ENCODE measurements around the gene S100Z. TPM values are rescaled to one million over a fixed set of nuclear protein-coding genes. Genes with fewer than 3 reads are reported as not detected.
"Not testable (repeated sequence)": the region's sequence is repeated elsewhere in the genome, so short reads cannot be mapped to it uniquely, and the experiment has no call there.

S100Z gene
- total RNA-seq, 1 donor from 2014 or later, result 0.40 TPM

DNA sequence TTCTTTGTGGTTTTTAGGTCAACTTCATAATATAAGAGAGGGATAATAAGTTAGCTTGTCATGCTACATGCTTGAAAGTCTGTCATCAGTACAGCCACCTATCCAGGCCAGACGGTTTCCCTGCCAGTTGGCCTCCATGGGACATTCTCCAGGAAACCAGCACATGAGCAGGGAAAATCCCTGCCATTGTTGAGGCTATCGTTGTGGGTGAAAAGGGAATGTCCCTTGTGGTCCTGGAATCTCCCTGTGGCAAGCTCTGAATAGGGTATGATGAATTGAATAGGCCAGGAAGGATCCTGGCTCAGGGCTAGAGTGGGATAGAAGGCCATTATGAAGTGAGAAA, 18.7 kb upstream of the S100Z start:
- no peak for ATAC-seq

DNA sequence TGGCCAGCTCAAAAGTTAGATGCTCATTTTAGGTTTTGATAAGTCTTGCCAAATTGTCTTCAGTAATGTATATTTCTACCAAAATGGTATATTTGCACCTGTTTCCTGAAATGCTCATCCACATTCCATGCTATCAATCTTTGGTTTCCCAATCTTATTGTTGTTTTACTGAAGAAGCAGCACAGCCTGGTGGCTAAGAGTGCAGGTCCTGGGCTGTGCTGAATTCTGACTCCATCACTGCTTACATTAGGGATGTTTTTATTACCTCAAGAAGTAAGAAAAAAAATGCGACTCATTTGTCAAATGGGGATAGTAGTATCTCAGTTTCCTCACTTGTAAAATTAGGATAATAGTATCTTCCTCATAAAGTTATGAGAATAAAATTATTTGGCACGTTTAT, 13.6 kb upstream of the S100Z start:
- ATAC-seq, result no peak

DNA sequence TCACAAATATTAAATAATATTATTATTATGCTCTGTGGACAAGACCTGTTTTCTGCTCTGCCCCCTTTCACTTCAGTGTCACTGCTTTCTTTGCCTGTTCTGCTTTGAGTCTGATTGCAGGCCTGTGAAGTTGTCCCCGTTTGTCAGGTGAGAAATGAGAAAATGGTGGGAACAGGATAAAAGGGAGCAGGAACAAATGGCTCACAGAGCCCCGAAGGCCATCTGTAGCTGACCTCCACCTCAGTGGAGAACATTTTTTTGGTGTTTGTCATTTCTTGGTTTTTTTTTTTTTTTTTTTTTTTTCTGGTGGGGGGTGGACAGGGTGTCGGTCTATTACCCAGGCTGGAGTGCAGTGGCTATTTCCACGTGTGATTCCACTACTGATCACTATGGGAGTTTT, 13.2 kb upstream of the S100Z start:
- no peak for ATAC-seq

DNA sequence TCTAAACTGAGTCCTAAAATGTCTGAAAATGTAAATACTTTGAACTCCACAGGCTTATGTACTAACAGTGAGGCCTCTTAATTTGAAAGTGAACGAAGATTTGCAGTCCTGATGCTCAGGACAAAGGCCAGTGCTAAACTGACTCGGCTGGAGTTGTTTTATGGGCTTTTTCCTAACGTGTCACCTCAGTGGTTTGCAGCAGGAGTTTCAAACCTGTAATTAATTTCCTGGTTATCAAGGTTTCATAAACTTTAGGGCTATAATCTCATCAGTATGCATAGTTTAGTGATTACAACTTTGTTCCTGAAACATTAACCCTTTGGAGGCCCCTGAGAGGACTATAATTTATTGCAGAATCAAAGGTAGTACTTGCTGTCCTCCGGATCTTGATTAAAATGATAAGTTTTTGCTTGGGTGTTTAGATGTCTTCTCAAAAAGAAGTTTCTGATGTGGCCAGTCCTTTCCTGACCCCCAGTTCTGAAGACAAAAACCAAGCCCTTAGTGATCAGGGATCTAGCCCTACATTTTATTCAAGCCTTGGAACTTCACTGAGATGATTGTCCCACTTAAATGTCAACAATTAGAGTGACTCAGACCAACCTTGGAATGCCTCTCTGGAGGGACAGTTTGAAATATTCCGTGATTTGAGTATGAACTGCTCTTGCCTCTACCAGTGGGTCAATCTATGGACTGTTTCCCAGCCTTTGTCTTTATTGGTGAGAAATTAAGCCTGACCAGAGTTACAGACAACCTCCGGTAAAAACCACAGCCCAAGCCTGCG, 11.1 kb upstream of the S100Z start:
- no peak for ATAC-seq

DNA sequence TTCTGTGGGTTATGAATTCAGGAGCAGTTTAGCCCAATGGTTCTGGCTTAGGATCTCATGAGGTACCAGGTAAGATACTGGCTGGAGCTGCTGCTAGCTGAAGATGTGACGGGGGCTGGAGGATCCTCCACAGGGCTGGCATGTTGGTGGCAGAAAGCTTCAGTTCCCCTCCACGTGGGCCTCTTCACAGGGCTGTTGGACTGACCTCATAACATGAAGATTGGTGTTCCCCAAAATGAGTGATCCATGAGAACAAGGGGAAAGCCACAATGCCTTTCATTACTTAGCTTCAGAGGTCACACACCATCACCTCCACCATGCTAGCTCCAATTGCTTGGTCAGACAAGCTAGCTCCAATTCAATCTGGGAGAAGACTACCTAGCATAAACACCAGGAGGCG, 8.5 kb upstream of the S100Z start:
- ATAC-seq, result no peak

DNA sequence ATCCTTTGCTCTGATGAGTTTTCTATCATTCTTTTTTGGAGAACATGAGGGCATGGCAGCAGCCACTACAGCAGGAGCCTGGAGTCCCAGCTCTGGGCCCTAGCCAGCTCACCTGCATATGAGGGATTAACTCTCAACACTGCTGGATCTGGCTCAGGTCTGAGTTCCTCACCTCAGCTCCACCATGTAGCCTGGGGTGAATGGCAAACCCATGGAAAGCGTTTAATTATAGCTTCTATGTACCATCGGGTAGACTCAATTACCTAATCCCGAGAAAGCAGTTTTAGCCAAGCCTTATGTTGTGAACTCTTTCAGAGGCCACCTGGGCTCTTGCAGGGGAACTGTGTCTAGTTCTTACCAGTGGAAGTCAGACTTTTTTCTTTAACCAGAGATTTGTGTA, 3.9 kb upstream of the S100Z start:
- peak; percentile 87 for ATAC-seq

DNA sequence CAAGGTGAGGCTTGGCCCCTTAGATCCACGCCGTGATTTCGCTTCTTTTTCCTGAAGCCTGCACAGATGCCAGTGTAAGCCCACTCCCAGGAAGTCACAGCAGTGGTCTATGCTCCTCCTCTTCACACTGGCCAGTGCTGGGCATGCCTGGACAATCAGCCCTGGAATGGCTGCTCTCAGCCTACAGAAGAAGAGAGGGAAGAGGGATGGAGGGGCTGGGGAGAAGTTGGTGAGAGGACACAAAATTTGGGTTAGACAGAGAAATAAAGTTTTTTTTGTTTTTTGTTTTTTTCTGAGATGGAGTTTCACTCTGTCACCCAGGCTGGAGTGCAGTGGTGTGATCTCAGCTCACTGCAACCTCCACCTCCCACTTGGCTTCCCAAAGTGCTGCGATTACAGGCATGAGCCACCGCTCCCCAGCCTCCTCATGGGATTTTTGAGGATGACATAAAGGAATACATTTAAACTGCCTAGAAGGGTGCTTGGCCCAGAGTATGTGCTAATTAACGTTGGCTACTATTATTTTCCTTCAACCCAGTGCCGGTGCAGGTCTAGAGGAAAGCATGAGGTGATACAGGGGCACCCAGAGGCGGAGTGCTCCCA, 830 bp downstream of the S100Z start:
- ATAC-seq, result no peak

DNA sequence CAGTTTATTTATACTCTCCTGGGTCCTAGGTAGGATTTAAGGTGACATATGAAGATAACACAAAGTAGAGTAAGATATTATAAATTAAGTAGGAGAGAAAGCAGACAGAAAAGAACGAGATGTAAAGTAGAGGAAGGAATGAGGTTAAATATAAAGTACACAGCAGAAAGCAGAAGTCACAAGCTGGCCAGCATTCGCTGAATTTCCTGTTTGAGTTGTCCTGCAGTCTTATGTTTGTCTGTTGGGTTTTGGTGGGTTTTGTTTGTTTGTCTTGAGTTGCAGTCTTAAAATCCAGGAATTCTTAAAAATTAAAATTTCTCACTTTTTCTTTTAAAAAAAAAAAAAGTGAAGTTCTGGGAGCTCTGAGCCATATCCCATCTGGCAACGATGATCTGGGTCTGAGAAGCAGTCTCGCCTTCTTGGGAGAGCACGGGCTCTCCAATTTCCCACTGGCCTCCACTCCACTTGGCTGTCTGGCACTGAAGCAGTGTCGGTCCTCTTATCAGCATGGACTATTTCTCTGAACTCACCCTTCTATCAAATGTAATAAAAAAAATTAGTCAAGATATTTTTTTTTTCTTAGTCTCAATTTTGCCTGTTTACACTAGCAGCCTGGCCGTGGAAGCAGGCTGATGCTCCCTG, 2.0 kb downstream of the S100Z start:
- ATAC-seq, result no peak

DNA sequence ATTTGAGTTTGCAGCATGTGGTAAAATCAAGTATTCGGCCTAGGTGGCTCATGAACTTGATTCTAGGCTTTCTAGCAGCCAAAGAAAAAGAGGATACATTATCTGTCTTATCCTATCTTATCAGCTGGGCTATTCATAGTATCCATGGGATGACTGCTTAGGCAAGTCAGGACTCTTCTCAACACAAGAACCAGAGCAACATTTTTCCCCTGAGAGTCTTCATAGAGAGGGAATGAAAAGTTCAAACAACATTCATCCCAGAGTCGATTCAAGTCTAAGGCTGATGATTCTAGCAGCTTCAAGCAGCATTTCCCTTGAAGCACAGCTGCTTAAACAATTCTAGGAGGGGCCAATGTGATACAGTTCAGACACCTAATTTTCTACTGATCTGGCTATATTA, 3.0 kb downstream of the S100Z start:
- ATAC-seq, result no peak

DNA sequence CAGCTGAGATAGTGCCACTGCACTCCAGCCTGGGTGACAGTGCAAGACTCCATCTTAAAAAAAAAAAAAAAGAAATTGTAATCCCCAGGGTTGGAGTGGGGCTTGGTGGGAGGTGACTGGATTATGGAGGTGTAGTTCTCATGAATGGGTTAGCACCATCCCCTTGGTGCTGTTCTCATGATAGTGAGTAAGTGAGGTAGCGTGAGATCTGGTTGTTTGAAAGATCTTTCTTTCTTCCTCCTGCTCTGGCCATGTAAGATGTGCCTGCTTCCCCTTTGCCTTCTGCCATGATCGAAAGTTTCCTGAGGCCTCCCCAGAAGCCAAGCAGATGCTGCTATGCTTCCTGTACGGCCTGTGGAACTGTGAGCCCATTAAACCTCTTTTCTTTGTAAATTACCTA, 3.9 kb downstream of the S100Z start:
- ATAC-seq, result not testable (repeated sequence)

DNA sequence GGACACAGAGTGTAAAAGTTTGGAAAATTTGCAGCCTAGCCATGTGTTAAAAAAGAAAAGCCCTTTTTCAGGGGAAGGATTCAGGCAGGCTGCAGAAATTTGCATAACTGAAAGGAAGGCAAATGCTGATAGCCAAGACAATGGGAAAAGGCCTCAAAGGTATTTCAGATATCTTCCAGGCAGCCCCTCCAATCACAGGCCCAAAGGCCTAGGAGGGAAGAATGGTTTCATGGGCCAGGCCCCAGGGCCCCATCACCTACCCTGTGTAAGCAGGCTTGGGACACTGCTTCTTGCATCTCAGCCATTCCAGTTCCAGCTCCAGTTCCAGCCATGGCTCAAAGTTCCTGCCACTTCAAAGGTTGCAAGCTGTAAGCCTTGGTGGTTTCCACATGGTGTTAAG, 4.8 kb downstream of the S100Z start:
- ATAC-seq, result no peak

DNA sequence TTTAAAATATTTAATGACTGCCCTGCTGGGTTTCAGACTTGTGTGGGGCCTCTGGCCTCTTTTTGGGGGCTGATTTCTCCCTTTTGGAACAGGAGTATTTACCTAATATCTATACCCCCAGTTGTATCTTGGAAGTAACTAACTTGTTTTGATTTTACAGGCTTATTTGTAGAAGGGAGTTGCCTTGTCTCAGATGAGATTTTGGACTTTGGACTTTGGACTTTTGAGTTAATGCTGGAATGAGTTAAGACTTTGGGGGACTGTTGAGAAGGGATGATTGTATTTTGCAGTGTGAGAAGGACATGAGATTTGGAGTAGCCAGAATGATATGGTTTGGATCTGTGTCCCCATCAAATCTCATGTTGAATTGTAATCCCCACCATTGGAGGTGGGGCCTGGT, 5.7 kb downstream of the S100Z start:
- not testable (repeated sequence) for ATAC-seq

DNA sequence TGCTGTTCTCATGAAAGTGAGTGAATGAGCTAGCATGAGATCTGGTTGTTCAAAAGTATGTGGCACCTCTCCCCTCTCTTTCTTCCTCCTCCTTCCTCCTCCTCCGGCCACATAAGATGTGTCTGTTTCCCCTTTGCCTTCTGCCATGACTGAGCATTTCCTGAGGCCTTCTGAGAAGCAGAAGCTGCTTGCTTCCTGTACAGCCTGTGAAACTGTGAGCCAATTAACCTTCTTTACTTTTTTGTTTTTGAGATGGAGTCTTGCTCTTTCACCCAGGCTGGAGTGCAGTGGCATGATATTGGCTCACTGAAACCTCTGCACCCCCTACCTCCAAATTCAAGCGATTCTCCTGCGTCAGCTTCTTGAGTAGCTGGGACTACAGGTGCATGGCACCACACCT, 6.1 kb downstream of the S100Z start:
- no peak for ATAC-seq

DNA sequence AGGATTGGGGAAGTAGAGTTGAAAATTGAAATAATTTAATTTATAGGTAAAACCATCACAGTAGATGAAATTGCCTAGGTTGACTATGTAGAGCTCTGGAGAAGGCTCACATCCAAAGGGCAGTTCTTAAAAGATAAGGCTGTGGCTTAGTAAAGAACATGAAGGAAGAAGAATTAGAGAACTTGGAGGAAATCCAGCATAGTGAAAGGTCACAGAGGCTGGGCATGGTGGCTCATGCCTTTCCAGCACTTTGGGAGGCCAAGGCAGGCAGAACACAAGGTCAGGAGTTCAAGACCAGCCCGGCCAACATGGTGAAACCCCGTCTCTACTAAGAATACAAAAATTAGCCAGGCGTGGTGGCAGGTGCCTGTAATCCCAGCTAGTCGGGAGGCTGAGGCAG, 7.0 kb downstream of the S100Z start:
- not testable (repeated sequence) for ATAC-seq

DNA sequence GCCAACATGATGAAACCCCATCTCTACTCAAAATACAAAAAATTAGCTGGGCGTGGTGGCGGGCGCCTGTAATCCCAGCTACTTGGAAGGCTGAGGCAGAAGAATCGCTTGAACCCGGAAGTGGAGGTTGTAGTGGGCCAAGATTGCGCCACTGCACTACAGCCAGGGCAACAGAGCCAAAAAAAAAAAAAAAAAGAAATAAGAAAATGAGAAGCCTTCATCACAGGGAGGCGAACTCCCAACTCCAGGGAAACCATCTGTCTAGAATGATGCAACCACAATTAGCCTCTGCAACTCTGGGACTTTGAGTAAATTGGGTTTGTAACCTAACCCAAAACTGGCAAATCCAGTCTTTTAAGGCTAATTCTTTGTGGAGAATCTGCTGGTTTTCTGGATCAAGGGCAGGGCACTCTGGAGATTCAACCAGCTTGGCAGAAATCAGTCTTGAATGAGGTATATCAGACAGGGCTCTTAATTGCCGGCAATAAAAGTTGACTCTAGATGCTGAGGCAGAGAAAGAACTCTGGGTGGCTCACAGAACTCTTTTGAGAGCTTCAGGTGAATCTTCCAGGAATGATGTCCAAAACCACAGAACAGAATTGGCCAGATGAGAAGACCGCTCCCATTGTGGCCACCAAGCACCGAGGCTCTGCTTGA, 9.9 kb downstream of the S100Z start:
- no peak for ATAC-seq

DNA sequence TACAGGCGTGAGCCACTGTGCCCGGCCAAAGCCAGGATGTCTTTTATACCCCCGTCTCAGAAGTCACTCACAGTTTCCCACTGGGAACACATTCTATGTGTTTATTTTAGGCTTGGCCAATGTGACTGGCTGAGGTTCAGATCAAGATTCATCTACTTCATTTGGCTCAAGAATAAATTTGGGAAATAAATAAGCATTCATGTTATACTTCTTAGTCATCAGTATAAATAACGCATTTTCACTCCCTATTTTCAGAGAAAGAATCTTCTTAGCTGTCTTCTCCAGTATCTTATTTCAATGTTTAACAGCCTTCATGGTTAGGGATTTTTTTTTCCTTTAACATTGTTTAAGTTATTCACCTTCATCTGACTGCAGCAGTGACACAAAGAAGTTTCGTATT, 11.8 kb downstream of the S100Z start:
- no peak for ATAC-seq

DNA sequence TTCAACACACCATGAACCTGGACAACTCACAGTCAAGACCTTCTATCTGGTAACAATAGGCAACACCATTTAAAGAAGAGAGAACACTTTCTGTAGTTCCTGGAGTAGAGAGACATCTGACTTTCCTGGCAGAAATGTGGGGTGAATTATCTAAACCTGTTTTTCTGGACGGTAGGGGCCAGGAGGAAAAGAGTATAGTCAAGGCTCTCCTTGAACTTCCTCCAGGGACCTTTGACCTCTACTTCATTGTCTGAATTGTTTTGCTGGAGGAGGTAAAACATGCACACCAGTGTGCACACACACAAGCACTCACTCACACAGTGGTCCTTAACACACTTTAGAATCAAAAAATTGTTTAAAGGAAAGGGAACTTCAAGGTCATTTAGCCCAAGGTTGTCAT, 13.2 kb downstream of the S100Z start:
- peak; percentile 77 for ATAC-seq

DNA sequence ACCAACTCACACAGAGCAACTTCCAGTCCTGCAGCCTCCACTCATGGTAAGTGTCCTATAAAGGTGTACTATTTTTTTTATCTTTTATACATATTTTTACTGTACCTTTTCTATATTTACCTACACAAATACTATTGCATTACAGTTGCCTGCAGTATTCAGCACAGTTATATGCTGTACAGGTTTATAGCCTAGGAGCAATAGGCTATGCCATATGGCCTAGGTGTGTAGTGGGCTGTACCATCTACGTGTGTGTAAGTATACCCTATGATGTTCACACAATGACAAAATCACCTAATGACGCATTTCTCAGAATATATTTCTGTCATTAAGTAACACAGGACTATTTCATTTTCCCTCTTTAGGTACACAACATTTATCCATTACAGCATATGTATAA, 16.7 kb downstream of the S100Z start:
- ATAC-seq, result no peak

DNA sequence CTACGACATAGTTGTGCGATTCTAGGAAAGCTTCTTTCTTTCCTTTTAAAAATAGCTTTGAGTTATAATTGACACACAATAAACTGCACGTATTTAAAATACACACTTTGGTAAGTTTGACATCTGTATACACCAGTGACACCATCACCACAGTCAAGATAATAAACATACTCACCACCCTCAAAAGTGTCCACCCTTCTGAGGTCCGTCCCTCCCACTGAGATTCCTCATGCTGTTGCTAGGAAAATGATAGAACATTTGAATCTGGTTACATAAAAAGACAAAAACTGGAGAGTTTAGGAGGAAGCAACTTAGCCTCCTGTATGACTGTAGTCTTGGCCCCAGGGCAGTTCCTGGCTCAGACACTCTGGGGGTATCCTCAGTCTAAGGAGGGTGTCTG, 17.2 kb downstream of the S100Z start:
- ATAC-seq, result no peak

DNA sequence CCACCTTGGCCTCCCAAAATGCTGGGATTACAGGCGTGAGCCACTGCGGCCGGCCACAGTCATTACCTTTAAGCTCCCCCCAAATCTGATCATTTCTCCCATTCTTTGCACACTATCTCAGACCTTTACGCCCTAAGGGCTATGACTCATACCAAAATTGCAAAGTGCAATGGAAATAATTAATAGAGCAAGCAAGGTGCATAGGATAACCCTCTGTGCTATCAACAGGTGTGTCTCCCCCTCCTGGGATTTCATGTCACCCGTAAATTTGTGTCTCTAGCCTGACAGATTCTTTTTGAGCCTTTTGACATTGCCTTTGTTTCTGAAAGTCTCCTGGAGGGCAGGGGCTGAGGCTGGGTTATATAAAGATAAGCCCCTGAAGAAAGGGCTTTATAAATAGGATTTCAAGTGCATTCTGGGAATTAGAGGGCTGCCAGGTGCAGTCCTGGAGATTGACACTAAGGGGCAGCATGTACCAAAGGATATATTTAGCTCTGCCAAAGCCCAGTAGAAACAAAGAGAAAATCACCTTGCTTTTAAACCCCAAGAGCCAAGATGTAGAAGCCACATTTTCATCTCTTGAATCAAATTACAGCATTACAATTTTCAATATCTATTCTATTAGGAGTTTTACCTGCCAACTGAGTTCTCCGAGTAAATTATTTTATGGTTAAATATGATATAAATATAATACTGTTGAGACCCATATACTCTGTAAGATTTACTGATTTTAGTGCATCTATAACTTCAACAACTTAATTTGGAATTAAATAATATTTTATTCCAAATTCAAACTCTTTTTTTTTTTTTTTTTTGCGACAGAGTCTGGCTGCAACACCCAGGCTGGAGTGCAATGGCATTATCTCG, 18.2 kb downstream of the S100Z start:
- ATAC-seq, result peak; percentile 84

DNA sequence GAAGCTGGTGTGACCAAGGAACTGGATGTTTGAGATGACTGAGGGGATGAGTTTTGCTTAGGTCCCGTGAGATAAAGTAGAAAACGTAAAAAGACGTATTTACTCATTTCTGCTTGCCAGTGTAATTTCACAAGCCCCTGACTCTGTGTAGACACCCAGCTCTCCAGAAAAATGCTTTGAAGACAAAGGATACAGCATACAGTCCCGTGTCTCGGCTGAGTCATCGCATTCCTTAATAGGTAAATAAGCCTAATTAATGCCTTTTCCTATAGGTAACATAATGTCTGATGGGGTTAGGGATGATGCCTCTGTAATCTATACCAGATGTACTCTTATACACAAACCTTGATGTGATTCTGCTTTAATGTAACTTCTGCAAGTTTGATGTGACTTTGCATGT, 20.2 kb downstream of the S100Z start:
- ATAC-seq, result no peak

DNA sequence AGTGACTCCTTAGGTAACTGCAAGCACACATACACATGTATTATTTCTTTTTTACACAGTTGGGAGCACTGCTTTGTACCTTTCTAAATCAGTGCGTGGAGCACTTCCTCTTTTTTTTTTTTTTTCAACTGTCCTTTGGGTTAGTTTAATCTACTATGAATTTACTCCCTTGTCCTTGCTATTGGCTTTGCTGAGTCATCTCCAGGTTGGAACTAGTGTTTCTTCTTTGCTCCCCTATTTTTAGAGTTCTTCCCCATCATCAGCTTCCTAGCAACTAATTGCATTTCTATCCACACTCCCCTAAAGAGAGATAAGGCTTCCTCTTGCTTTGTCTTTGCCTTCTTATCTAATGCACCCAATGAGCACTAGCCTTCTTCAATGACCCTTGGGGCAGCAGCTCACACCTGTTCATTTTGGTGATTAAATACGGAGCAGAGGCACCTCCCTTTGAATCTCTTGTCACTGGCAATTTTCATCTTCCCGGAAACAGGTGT, 24.3 kb downstream of the S100Z start:
- peak; percentile 23 for ATAC-seq

Data from esophagus mucosa (tissue), 1 donor.